Measurements from ENCODE around the gene TTC1. TPM values are rescaled to one million over a fixed set of nuclear protein-coding genes. Genes with fewer than 3 reads are reported as not detected.
"Not testable (repeated sequence)": the region's sequence is repeated elsewhere in the genome, so short reads cannot be mapped to it uniquely, and the experiment has no call there.

The TTC1 gene
- total RNA-seq, 1 donor from 2014 or later, result 38.0 TPM

- no peak for DNase-seq (ENCODE audit: low spot score)
Observed at GRCh38 chr5:160040471-160040835, 31.5 kb downstream of the TTC1 start.

GRCh38 chr5:160042671-160043070 lies 33.7 kb downstream of the TTC1 start:
- DNase-seq (ENCODE audit: low spot score), result no peak

- DNase-seq (ENCODE audit: low spot score), result no peak
Observed at GRCh38 chr5:160044391-160044804, 35.5 kb downstream of the TTC1 start.

GRCh38 chr5:160044967-160045366 lies 36.0 kb downstream of the TTC1 start:
- no peak for DNase-seq (ENCODE audit: low spot score)

GRCh38 chr5:160047423-160047822 lies 38.5 kb downstream of the TTC1 start:
- DNase-seq (ENCODE audit: low spot score), result no peak

GRCh38 chr5:160048131-160048530 lies 39.2 kb downstream of the TTC1 start:
- no peak for DNase-seq (ENCODE audit: low spot score)

GRCh38 chr5:160049099-160049498 lies 40.2 kb downstream of the TTC1 start:
- no peak for DNase-seq (ENCODE audit: low spot score)

GRCh38 chr5:160054047-160054446 lies 45.1 kb downstream of the TTC1 start:
- DNase-seq (ENCODE audit: low spot score), result no peak

GRCh38 chr5:160054831-160055230 lies 45.9 kb downstream of the TTC1 start:
- DNase-seq (ENCODE audit: low spot score), result no peak

- DNase-seq (ENCODE audit: low spot score), result no peak
Observed at GRCh38 chr5:160057256-160057655, 48.3 kb downstream of the TTC1 start.

GRCh38 chr5:160060001-160060400 lies 51.1 kb downstream of the TTC1 start:
- DNase-seq (ENCODE audit: low spot score), result no peak

- DNase-seq (ENCODE audit: low spot score), result no peak
Observed at GRCh38 chr5:160061770-160062169, 52.8 kb downstream of the TTC1 start.

GRCh38 chr5:160064417-160064810 lies 55.5 kb downstream of the TTC1 start:
- peak; percentile 52 for DNase-seq (ENCODE audit: low spot score)

- peak; percentile 86 for DNase-seq (ENCODE audit: low spot score)
Observed at GRCh38 chr5:160064995-160065614, 56.2 kb downstream of the TTC1 start.

GRCh38 chr5:160069120-160069519 lies 60.2 kb downstream of the TTC1 start:
- not testable (repeated sequence) for DNase-seq (ENCODE audit: low spot score)

GRCh38 chr5:160071516-160071915 lies 62.6 kb downstream of the TTC1 start:
- DNase-seq (ENCODE audit: low spot score), result no peak

GRCh38 chr5:160071916-160072315 lies 63.0 kb downstream of the TTC1 start:
- no peak for DNase-seq (ENCODE audit: low spot score)

- no peak for DNase-seq (ENCODE audit: low spot score)
Observed at GRCh38 chr5:160075073-160075472, 66.1 kb downstream of the TTC1 start.

- no peak for DNase-seq (ENCODE audit: low spot score)
Observed at GRCh38 chr5:160076997-160077396, 68.1 kb downstream of the TTC1 start.

- DNase-seq (ENCODE audit: low spot score), result no peak
Observed at GRCh38 chr5:160079753-160080152, 70.8 kb downstream of the TTC1 start.

- no peak for DNase-seq (ENCODE audit: low spot score)
Observed at GRCh38 chr5:160081495-160081894, 72.6 kb downstream of the TTC1 start.

- no peak for DNase-seq (ENCODE audit: low spot score)
Observed at GRCh38 chr5:160082614-160083500, 73.9 kb downstream of the TTC1 start.

GRCh38 chr5:160083501-160083900 lies 74.6 kb downstream of the TTC1 start:
- no peak for DNase-seq (ENCODE audit: low spot score)
